HG02588 (cell line): ENCODE measurements around the gene NUDT3.
"Not testable (repeated sequence)": the region's sequence is repeated elsewhere in the genome, so short reads cannot be mapped to it uniquely, and the experiment has no call there.

ENCODE experiments used
- ATAC-seq: cut with Tn5 transposase; IDR thresholded peaks from one replicate; pipeline ENCODE4 v1.9.1; 2021; ENCODE audit warnings: mild to moderate bottlenecking, moderate library complexity; ENCODE audit not compliant: unreplicated experiment

NUDT3 gene

GRCh38 chr6:34346175-34347119 lies 46.0 kb downstream of the NUDT3 start:
- no peak for ATAC-seq

- no peak for ATAC-seq
Measured at GRCh38 chr6:34343806-34344205, 48.7 kb downstream of the NUDT3 start.

- no peak for ATAC-seq
Measured at GRCh38 chr6:34342247-34342646, 50.2 kb downstream of the NUDT3 start.

GRCh38 chr6:34341481-34341971 lies 50.9 kb downstream of the NUDT3 start:
- no peak for ATAC-seq

- ATAC-seq = no peak
Measured at GRCh38 chr6:34340906-34341480, 51.5 kb downstream of the NUDT3 start.

GRCh38 chr6:34340394-34340793 lies 52.1 kb downstream of the NUDT3 start:
- ATAC-seq = no peak

- ATAC-seq = no peak
Measured at GRCh38 chr6:34339971-34340370, 52.5 kb downstream of the NUDT3 start.

- no peak for ATAC-seq
Measured at GRCh38 chr6:34339432-34339831, 53.0 kb downstream of the NUDT3 start.

GRCh38 chr6:34338811-34339210 lies 53.7 kb downstream of the NUDT3 start:
- ATAC-seq = no peak

- ATAC-seq = no peak
Measured at GRCh38 chr6:34338377-34338776, 54.1 kb downstream of the NUDT3 start.

GRCh38 chr6:34334796-34335416 lies 57.6 kb downstream of the NUDT3 start:
- no peak for ATAC-seq

GRCh38 chr6:34333858-34334257 lies 58.6 kb downstream of the NUDT3 start:
- ATAC-seq = no peak

GRCh38 chr6:34332251-34333198 lies 59.9 kb downstream of the NUDT3 start:
- no peak for ATAC-seq

- ATAC-seq = no peak
Measured at GRCh38 chr6:34331371-34332050, 61.0 kb downstream of the NUDT3 start.

- not testable (repeated sequence) for ATAC-seq
Measured at GRCh38 chr6:34329814-34330213, 62.7 kb downstream of the NUDT3 start.

GRCh38 chr6:34328969-34329368 lies 63.5 kb downstream of the NUDT3 start:
- ATAC-seq = no peak

- not testable (repeated sequence) for ATAC-seq
Measured at GRCh38 chr6:34327313-34328205, 64.9 kb downstream of the NUDT3 start.

- no peak for ATAC-seq
Measured at GRCh38 chr6:34325633-34326032, 66.8 kb downstream of the NUDT3 start.
